ENCODE measurements around the gene COA8.
"Not testable (repeated sequence)": the region's sequence is repeated elsewhere in the genome, so short reads cannot be mapped to it uniquely, and the experiment has no call there.

Gene COA8

GRCh38 chr14:103562429-103563225, at the start of gene COA8, which contains the start of gene BAG5:
TSS of gene COA8 (plus strand) at chr14:103562960. CDS start at chr14:103563002, 42 bp downstream.
TSS of gene BAG5 (minus strand) at chr14:103562657. CDS start at chr14:103561164, 1,493 bp downstream.
- DNase-seq, result peak; percentile 85

- DNase-seq, result no peak
Measured at GRCh38 chr14:103514596-103515421, 48.0 kb upstream of the COA8 start.

GRCh38 chr14:103516426-103517173, 46.2 kb upstream of the COA8 start:
- DNase-seq, result no peak

GRCh38 chr14:103517174-103517566, 45.6 kb upstream of the COA8 start:
- DNase-seq, result no peak

- no peak for DNase-seq
Measured at GRCh38 chr14:103517721-103518421, 44.9 kb upstream of the COA8 start.

GRCh38 chr14:103518422-103519042, 44.2 kb upstream of the COA8 start:
- DNase-seq, result peak; percentile 46

GRCh38 chr14:103519043-103519836, 43.5 kb upstream of the COA8 start:
- peak; percentile 33 for DNase-seq

- no peak for DNase-seq
Measured at GRCh38 chr14:103519837-103520212, 42.9 kb upstream of the COA8 start.

- no peak for DNase-seq
Measured at GRCh38 chr14:103520269-103520656, 42.5 kb upstream of the COA8 start.

- peak; percentile 66 for DNase-seq
Measured at GRCh38 chr14:103520657-103521437, 41.9 kb upstream of the COA8 start.

GRCh38 chr14:103521438-103521950, 41.3 kb upstream of the COA8 start:
- DNase-seq, result no peak

- DNase-seq, result no peak
Measured at GRCh38 chr14:103521951-103522563, 40.7 kb upstream of the COA8 start.

GRCh38 chr14:103522649-103523574, 39.8 kb upstream of the COA8 start, which contains the start of gene CKB:
TSS of gene CKB (minus strand) at chr14:103522830. CDS start at chr14:103522493, 337 bp downstream.
- peak; percentile 53 for DNase-seq

GRCh38 chr14:103523575-103523954, 39.2 kb upstream of the COA8 start:
- no peak for DNase-seq

GRCh38 chr14:103524002-103524935, 38.5 kb upstream of the COA8 start:
- DNase-seq, result no peak

- DNase-seq, result not testable (repeated sequence)
Measured at GRCh38 chr14:103525430-103526246, 37.1 kb upstream of the COA8 start.

All from fibroblast of skin of right biceps (primary cell).